DMS153 treated with DMSO at 0.1 percent for 48 hours (cell line): Measurements from ENCODE around the gene SYT12.

Experiments
- DNase-seq: peaks from one replicate; lab custom pipeline; 2025; ENCODE audit not compliant: unreplicated experiment; lab: John Stamatoyannopoulos, UW

Gene SYT12

DNA sequence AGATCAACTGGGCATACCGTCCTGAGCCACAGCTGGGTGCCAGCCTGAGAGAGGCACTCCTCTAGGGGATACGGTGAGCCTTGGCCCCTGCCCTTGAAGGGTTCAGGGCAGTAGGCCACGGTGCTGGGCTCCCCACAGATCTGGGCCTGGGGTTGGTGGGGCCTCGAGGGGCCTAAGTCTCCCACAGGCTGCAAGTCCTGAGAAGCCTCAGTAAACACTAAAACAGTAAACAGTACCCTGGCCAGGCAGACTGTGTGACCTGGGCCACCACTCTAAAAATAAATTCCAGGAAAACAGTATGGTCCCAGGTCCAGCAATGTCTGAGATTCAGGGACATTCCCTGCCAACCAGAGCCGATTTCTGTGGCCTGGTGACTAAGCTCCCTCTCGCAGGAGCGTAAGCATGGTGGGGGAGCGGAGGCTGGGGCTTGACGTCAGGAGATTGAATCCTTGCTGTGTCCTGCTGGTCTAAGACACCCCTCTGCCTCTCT, 31.5 kb downstream of the SYT12 start:
- no peak for DNase-seq

DNA sequence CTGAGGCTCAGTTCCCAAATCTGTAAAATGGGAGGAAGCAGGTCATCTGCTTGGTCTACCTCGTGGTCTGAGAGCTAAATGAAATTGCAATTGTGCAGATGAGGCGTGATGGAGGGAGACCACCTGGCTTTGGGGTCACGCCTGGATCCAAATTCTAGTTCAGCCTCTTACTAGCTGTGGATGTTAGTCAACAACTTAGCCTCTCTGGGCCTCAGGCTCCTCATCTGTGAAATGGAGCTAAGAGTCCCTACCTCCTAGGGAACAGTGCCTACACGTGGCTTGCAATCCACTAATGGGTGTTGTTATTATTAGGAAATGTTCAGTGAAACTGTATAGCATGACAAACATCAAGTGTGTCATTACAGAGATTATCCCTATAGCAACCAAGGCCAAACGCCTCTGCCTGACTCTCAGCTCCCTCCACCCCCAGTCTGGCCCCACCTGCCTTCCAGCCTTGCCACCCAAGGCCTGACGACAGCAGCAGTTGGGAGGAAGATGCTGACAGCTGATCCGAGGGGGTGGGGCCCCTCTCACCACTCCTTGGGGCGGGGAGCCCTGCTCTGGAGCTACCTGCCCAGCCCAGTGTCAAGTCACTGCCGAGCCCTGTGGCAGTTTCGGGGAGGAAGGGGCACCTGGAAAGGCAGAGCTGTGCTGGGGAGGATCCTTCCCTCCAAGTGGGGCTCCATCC, 32.0 kb downstream of the SYT12 start:
- peak; percentile 53 for DNase-seq

DNA sequence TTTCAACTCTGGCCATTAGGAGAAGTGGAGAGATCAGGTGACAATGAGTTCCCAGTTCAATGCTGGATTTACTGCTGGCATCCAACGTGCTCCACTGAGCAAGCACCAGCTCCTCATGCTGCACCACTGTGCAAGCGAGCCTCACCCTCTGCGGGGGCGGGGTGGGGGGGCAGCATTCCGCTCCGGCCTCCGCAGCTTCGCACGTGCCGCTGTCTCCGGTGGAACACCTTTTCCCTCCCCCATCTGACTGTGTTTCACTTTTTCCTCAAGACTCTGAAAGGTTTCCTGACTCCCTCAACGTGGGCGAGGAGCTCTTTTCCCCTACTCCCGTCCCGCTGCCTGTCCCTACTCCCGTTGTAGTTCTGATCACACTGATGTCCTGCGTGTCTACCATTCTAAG, 32.9 kb downstream of the SYT12 start:
- DNase-seq = no peak

DNA sequence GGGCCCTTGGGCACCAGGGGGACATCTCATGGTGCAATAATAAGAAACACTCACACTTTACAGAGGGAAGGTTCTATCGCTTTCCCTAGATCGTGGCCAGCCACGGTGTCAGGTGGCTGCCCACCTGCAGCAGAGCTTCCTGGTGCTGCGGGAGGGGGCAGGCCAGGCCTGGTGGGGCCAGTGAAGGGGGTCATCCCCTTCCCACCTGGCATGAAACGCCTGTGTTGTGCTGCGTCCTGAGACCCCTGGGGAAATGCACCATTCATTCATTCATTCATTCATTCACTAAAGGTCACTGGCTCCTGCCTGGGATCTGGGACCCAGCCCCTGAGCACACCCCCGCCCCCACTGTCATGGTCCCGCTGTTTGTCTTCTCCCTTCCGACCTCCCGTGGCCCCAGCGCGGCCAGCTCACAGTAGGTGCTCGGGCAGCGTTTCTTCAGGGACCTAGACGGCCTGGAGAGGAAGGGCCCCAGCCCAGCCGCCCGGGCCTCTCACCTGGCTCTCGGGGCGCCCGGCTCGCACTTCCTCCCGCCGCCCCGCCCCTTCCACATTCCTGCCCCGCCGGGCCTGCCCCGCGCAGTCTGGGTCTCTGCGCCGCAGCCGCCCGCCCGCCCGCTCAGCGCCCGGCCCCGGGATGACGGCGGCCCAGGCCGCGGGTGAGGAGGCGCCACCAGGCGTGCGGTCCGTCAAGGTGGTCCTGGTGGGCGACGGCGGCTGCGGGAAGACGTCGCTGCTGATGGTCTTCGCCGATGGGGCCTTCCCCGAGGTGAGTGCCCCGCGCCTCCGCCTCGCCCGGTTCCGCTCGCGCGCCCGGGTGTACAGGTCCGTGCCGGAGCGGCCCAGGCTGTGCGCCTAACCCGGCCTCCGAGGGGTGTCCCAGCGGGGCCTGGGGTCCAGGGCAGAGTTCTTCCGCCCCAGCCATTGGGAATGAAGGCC, 33.6 kb downstream of the SYT12 start, which contains the start of gene RHOD:
Gene RHOD, plus strand, starts transcription at position 581 of the 938 bp plus-strand sequence. Its CDS starts 56 bp downstream, at position 637.
- DNase-seq = no peak

DNA sequence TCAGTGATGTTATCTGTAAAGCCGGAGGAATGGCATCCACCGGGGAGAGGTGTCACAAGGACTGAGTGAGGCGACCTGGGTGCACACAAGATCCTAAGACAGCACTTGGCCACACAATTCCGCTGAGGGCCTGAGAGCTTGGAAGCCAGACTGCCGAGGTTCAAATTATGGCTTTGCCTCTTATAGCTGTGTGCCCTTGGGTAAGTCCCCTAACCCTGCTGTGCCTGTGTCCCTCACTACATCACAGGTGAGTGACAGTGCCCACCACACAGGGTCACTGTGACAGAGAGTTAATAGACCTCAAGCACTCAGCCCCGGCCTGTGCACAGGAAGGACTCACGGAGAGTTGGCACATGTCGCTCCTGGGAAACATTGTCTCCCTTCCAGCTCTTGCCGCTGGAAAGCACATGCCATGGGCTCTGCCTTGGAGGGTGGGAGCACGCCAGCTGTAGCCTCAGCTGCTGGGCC, 34.3 kb downstream of the SYT12 start:
- no peak for DNase-seq

DNA sequence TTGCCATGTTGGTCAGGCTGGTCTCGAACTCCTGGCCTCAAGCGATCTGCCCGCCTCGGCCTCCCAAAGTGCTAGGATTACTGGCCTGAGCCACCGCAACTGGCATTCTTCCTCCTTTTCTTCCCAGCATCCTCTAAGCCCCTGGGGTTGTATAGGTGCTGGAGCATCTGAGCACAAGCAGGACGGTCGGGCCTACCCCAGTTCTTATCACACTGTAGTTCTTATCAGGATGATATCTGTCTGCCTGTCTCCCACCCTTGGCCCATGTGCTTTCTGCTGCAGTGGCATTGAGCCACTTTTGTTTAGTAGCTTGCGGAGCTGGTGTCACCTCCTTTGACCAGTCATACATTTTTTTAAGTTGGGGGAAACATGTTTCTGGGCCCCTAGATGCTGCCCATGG, 35.6 kb downstream of the SYT12 start:
- no peak for DNase-seq

DNA sequence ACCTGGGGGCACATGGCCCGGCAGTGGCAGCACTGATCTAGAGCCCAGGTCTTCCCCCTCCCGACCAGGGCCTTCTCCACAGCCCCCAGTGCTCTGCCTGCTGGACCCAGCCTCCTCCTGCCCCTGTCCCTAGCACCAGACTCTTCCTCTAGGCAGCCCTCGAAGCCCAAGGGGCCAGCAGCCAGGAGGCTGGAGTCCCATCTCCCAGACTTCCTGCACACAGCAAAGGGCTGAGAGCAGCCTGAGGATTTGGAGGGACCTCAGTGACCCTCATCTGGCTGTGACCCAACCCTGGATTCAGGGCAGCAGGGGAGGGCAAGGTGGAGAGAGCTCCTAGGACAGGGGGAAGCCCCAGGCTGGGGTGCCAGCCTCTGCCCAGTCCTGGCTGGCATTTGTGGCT, 36.7 kb downstream of the SYT12 start:
- no peak for DNase-seq

DNA sequence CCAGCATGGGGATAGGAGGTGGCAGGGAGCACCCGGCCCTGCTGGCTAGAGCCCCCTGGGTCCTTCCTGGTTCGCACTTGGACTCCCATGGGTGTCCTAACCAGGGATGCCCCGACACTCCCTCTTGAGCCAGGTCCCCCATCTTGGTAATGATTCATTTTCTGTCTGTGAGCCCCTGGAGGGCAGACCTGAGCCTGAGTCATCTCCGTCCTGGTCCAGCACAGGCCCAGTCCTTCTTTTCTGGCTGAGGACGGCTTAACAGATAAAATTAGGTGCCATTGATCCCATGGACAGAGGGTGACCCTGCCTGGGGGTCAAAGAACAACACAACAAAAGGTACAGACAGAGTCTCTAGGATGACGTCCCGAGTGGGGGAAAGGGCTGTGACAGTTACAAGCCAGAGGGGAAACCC, 37.2 kb downstream of the SYT12 start:
- DNase-seq = no peak

DNA sequence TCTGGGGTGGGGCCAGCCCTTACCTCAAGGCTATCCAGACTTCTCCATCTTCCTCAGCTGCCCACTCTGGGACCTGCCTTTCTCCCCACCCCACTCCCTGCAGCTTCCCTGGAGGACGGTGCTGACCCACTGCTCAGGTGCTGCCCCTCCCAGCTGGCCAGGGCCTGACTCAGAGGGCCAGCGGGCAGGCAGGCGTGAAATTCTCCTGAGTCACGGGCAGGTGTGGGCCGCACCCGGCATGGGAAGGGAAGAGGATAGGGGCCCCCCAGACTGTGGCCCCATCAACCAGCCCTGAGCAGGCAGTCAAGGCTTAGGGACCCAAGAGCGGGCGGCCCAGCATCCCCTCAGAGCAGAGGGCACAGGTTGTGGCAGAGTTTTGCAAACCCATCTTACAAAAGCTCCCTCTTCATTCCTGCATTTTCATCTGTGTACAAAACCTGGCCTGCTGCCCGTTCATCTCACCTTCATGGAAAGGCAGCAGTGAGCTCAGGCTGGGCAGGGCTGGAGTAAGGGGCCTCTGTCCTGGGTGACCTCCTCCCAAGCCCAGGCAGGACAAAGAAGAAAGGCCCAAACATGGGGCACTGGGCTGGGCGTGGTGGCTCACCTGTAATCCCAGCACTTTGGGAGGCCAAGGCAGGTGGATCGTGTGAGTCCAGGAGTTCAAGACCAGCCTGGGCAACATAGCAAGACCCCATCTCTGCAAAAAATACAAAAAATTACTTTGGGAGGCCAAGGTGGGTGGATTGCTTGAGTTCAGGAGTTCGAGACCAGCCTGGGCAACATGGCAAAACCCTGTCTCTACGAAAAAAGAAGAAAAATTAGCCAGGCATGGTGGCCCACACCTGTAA, 39.8 kb downstream of the SYT12 start:
- DNase-seq = no peak

DNA sequence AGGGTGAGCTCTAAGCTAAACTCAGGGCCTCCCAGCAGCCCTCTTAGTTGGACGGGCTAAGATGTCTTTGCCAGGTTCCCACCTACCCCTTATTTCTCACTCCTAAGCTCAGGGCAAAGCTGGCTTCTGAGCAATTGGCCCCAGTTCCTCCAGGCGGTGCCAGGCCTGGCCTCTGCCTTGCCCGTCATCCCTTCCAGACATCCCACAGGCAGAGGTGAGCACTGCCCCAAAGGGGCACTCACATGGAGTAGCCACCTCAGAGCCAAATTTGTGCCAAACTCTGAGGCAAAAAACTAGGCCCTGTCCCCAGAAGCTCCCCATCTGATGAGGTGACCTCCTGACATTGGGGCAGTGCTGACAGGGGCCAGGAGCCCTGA, 43.4 kb downstream of the SYT12 start:
- DNase-seq = no peak

DNA sequence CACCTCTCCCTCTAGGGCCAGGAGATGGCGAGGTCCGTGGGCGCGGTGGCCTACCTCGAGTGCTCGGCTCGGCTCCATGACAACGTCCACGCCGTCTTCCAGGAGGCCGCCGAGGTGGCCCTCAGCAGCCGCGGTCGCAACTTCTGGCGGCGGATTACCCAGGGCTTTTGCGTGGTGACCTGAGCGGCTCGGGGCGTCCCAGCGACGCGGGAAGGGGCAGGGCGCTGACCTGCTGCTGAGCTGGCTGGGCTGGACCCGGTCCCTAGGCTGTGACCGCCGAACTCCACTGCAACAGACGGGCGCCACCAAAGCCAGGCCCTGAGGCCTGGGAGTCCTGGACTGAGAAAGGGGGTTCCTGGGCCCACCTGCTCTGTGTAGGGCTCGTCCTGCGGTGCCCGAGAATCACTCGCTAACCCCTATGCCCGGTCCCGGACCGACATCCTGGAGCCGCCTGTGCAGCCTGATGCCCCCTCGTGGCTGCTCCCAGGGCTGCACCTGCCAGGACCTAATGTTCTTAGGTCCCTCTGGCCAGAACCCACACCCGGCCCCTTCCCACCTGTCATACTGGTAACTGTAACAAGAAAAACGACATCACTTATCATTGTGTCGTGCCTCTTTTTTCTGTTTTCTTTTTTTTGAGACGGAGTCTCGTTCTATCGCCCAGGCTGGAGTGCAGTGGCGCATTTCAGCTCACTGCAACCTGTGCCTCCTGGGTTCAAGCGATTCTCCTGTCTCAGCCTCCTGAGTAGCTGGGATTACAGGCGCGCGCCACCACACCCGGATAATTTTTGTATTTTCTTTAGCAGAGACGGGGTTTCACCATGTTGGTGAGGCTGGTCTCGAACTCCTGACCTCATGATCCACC, 48.7 kb downstream of the SYT12 start:
- no peak for DNase-seq

DNA sequence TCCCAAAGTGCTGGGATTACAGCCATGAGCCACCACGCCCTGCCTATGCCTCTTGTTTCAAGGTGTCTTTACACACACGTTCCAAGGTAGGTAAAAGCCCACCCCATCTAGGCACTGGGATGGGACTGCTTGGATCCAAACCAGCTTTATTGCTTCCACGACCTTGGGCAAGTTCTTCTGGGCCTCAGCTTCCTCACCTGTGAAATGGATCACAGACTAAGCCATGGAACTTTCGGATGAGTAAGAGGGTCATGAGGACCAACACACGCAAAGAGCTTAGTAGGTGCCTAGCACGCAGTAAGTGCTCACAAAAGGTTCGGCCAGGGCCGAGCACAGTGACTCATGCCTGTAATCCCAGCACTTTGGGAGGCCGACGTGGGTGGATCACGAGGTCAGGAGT, 49.4 kb downstream of the SYT12 start:
- DNase-seq = no peak

DNA sequence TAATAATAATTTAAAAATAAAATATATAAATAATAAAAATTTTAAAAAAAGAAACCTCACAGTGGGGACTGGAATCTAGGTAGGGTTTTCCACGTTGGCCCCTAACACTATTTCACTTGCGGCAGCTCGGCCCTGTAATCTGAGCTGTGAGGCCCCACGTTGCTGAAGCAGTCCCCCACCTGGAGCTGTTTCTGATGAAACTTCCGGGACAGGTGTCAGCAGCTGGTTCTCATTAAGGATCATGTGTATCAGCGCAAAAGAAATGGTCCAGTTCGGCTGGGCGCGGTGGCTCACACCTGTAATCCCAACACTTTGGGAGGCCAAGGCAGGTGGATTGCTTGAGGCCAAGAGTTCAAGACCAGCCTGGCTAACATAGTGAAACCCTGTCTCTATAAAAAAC, 51.0 kb downstream of the SYT12 start:
- DNase-seq = no peak

DNA sequence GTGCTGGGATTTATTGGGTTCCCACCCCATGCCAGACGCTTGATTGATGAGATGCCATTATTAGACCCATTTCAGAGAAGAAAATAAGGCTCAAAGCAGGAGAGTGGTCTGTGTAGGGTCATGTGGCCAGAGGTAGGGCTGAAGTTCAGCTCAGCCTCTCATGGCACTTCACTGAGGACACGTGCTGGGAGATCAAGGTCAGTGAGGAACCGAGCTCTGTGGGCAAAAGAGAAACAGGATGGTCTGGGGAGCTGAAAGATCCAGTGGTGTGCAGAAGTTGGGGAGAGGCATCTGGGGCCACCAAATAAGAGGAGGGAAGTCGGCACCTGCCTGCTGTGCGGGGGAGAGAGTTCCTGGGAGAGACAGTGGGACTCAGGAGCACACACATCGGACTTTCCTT, 53.3 kb downstream of the SYT12 start:
- no peak for DNase-seq

DNA sequence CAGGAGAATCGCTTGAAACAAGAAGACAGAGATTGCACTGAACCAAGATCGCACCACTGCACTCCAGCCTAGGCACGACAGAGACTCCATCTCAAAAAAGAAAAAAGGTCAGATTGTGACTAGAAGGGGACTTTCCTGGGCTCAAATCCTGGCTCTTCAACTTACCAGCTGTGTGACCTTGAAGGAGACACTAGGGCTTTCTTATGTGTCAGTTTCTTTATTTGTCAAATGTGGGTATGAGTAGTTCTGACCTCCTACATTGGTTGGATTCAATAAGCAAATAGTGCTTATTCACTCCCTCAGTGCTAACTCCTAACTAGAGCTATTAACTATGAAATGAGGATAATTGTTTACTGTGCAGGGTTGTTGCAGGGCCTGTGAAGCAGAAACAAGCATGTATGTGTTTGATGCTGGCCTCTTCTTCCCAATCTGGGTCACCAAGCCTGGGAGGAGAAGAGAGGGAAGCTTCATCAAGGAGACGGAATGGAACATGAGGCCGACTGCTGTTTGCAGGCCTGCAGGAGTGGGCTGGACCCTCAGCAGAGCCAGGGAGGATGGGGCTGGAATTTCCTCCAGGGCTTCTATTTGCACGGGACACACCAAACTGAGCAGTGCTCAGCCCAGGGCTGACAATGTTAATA, 56.3 kb downstream of the SYT12 start:
- no peak for DNase-seq

DNA sequence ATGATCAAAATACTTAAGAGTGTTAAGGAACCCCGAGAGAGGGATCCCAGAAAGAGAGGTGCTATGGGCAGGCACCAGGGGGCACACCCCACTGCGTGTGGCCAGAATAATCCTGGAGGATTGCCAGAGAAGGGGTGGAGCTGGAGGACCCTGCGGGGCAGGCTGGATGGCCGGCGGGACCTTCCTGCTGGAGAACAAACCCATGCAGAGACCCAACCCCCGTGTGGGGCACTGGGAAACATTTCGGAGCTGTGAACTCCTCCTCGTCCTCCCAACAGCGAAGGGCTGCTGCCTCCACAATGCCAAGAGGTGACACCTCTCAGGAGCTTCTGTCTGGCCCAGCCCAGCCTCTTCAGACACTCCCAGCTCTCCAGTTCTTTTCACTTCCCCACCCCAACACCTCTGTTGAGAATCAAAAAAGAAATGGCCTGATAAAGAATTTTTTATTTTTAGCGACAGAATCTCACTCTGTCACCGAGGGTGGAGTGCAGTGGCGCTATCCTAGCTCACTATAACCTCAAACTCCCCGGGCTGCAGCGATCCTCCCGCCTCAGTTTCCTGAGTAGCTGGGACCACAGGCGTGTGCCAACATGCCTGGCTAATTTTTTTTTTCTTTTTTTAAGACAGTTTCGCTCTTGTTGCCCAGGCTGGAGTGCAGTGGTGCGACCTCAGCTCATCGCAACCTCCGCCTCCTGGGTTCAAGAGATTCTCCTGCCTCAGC, 59.3 kb downstream of the SYT12 start:
- DNase-seq = no peak

DNA sequence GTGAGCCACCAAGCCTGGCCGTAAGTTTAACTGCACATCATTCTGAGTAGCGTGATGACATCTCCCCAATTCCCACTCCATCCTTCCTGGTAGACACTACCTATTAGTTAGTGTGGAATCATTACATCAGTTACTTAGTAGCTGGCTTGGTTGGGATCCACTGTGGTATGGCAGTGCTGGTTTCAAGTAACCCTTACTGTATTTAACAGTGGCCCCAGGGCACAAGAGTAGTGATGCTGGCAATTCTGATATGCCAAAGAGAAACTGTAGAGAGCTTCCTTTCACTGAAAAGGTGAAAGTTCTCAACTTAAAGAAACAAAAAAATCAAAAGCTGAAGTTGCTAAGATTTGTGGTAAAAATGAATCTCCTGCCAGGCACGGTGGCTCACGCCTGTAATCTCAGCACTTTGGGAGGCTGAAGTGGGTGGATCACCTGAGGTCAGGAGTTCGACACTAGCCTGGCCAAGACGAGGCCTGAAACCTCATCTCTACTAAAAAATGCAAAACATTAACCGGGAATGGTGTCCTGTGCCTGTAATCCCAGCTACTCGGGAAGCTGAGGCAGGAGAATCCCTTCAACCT, 60.9 kb downstream of the SYT12 start:
- no peak for DNase-seq

DNA sequence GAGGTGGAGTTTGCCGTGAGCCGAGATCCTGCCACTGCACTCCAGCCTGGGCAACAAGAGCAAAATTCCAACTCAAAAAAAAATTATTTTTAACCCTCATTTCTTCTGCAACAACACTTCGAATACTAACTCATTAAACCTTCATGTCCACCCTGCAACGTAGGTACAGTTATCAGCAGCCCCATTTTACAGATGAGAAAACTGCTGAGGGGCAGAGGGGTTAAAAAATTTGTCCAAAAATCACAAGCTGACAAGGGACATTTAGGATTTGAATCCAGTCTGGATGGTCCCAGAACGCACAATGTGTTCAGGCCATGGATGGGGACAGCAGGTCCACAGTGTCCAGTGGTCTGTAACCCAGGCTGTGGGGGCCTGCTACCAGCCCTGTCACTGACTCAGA, 62.7 kb downstream of the SYT12 start:
- no peak for DNase-seq

DNA sequence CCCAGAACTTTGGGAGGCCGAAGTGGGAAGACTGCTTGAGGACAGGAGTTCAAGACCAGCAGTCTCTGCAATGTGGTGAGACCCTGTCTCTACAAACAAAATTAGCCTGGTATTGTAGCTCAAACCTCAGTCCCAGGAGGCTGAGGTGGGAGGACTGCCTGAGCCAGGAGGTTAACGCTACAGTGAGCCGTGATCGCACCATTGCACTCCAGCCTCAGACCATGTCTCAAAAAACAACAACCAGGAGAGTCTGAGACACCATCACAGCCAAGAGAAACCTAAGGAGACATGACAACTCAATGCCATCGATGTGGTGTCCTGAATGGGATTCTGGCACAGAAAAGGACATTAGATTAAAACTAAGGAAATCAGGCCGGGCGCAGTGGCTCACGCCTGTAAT, 67.8 kb downstream of the SYT12 start:
- DNase-seq = no peak
